A673 (cell line): Measurements from ENCODE around the gene KPNB1.

Source experiments
- EZH2 ChIP-seq: fragments of 200-600 bp; sonication (generic); IDR thresholded peaks from 2 replicates; pipeline ENCODE4 v1.6.1; 2017; ENCODE audit warnings: borderline replicate concordance, low read depth, mild to moderate bottlenecking, mixed read lengths, antibody characterized with exemption, low read length; ENCODE audit not compliant: poor library complexity, severe bottlenecking
- TF ChIP-seq, protein P1 (sequence below): fragments of 300-800, 200-600 bp; sonication (generic); conservative IDR thresholded peaks from 2 replicates; pipeline ENCODE4 v1.5.1; 2017; ENCODE audit warnings: low read depth, mild to moderate bottlenecking, antibody characterized with exemption, low read length, moderate library complexity, mixed read lengths

GRCh38 chr17:47730681-47731080 lies 81.0 kb downstream of the KPNB1 start:
- TF ChIP-seq, protein P1, sequence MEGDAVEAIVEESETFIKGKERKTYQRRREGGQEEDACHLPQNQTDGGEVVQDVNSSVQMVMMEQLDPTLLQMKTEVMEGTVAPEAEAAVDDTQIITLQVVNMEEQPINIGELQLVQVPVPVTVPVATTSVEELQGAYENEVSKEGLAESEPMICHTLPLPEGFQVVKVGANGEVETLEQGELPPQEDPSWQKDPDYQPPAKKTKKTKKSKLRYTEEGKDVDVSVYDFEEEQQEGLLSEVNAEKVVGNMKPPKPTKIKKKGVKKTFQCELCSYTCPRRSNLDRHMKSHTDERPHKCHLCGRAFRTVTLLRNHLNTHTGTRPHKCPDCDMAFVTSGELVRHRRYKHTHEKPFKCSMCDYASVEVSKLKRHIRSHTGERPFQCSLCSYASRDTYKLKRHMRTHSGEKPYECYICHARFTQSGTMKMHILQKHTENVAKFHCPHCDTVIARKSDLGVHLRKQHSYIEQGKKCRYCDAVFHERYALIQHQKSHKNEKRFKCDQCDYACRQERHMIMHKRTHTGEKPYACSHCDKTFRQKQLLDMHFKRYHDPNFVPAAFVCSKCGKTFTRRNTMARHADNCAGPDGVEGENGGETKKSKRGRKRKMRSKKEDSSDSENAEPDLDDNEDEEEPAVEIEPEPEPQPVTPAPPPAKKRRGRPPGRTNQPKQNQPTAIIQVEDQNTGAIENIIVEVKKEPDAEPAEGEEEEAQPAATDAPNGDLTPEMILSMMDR, result no peak
- no peak for TF ChIP-seq EZH2
